ENCODE results near the gene PKD2.
A peak's percentile ranks its signal among the peaks of the same experiment; 100 is the strongest.

The PKD2 gene

DNA sequence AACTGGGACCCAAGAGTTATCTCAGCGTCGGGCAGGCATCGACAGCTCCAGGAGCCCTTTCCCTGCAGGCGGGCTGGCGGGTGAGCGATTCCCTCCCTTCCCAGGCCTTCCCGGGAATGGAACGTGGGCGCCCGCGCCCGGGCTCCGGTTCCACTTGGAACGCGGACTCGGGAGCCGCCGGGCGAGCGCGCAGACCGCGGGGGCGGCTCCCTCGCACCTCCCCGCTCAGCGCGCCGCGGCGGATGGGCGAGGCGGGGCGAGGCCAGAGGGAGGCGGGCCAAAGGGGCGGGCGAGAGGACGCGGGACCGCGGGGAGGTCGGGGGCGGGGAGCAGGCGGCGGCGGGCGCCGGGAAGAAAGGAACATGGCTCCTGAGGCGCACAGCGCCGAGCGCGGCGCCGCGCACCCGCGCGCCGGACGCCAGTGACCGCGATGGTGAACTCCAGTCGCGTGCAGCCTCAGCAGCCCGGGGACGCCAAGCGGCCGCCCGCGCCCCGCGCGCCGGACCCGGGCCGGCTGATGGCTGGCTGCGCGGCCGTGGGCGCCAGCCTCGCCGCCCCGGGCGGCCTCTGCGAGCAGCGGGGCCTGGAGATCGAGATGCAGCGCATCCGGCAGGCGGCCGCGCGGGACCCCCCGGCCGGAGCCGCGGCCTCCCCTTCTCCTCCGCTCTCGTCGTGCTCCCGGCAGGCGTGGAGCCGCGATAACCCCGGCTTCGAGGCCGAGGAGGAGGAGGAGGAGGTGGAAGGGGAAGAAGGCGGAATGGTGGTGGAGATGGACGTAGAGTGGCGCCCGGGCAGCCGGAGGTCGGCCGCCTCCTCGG is at the start of gene PKD2:
Gene PKD2 (plus strand): TSS at position 332 of the 818 bp plus-strand sequence. CDS start 99 bp downstream, at position 431.
- peak within 1 kb of the TSS; percentile 91 for H3K27ac ChIP-seq
- TF ChIP-seq, protein P1, sequence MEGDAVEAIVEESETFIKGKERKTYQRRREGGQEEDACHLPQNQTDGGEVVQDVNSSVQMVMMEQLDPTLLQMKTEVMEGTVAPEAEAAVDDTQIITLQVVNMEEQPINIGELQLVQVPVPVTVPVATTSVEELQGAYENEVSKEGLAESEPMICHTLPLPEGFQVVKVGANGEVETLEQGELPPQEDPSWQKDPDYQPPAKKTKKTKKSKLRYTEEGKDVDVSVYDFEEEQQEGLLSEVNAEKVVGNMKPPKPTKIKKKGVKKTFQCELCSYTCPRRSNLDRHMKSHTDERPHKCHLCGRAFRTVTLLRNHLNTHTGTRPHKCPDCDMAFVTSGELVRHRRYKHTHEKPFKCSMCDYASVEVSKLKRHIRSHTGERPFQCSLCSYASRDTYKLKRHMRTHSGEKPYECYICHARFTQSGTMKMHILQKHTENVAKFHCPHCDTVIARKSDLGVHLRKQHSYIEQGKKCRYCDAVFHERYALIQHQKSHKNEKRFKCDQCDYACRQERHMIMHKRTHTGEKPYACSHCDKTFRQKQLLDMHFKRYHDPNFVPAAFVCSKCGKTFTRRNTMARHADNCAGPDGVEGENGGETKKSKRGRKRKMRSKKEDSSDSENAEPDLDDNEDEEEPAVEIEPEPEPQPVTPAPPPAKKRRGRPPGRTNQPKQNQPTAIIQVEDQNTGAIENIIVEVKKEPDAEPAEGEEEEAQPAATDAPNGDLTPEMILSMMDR (conservative IDR thresholded peaks at IDR 0.05) = no peak; the same call in 1 of the 2 replicates

DNA sequence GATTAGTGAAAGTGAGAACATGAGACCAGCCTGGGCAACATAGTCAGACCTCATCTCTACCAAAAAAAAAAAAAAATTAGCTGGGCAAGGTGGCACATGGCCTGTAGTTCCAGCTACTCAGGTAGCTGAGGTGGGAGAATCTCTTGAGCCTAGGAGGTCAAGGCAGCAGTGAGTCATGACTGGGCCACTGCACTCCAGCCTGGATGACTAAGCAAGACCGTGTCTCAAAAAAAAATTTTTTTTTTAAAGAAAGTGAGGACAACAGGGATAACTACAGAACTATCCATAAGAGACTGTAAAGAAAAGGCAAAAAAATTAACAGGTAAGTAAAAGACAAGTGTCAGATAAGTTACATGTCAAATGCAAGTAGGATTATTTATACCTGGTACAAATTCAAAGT is 45.4 kb upstream of the PKD2 start:
- no peak overlapping the region for H3K27ac ChIP-seq
- TF ChIP-seq, protein P1 (conservative IDR thresholded peaks at IDR 0.05) = no peak

DNA sequence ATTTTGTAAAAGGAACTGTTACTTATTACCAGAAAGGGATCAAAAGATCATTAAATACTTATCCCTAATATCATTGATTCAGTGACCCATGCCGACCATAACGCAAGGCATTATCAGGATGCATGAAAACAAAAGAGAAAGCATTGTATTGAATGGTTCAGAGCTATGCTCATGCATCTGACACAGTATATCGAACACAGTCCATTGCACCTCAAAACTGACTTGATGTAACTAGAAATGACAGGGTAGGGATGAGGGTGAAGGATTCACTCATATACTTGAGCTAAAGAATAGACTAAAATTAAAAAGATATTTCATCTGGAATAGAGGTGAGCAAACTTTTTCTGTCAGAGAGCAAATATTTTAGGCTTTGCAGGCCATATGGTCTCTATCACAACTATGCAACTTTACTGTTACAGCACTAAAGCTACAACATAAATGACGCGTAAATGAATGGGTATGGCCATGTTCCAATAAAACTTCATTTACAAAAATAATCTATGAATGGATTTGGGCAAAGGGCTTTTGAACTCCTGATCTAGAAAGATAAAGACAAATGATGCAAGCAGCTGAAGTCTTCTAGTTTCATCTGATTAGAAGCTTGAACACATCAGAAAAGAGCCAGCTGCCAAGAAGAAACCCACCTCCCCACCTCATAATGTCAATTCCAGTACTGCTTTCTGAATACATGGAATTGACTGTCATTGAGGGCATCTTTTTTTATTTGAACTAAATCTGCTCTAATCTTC is 44.9 kb upstream of the PKD2 start:
- H3K27ac ChIP-seq = no peak overlapping the region
- TF ChIP-seq, protein P1 (conservative IDR thresholded peaks at IDR 0.05) = no peak

DNA sequence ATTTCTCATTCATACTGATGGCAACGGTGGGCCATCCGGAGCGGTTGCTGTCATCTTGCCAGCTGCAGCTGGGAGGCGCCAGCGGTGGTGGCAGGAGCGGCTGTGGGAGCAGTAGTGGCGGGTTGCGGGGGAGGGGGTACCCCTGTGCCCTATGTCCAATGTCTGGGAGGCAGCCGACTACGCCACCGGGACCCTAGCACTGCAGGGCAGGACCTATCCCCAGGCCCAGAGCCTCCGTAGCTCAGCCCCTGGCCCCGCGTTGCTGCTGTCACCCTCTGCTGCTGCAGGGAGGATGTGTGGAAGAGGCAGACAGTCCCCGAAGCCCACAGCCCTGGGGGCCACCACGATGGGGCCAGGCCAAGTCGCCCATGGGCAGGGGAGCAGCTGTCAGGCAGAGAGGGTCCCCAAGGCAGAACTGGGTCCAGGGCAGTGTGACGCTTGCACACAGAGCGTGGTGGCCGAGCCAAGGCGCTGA is 41.9 kb upstream of the PKD2 start:
- H3K27ac ChIP-seq = no peak overlapping the region
- TF ChIP-seq, protein P1 (conservative IDR thresholded peaks at IDR 0.05) = no peak

DNA sequence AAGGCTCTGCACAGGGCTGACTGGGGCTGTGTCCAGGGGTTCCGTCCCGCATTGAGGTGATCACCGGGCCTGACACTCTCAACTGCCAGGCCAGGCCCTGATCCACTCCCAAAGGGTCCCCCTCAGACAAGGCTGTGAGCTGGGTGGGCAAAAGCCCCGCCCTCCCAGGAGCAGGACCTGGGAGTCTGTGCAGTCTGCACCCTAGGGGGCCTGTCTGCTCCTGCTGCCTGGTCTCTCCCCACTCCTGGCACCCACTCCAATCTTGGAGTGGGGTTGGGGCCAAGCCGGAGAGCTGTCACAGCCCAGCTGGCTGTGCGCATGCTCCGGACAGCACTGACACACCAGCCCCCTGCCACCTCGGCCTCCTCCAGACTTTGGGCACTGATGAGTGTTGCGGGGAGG is 41.3 kb upstream of the PKD2 start:
- TF ChIP-seq, protein P1 (conservative IDR thresholded peaks at IDR 0.05) = no peak
- H3K27ac ChIP-seq = no peak overlapping the region

DNA sequence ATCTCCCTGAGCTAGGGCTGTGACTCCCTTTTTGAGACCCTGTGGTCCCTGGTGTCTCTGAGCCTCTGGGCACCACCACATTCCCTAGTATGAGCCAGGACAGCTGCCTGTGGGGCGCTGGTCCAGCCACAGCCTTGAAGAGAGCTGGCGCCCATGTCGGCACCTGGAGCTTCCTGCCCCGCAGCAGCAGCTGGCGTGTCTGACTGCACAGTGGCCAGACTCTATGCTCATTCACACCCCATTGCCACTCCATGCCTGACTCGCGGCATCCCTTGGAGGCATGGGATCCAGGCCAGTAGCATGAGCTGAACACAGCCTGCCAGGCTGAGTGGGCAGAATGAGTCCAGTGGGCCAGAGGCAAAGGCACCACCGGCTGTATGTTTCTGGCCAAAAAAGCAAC is 40.2 kb upstream of the PKD2 start:
- TF ChIP-seq, protein P1 (conservative IDR thresholded peaks at IDR 0.05) = no peak
- no peak overlapping the region for H3K27ac ChIP-seq

DNA sequence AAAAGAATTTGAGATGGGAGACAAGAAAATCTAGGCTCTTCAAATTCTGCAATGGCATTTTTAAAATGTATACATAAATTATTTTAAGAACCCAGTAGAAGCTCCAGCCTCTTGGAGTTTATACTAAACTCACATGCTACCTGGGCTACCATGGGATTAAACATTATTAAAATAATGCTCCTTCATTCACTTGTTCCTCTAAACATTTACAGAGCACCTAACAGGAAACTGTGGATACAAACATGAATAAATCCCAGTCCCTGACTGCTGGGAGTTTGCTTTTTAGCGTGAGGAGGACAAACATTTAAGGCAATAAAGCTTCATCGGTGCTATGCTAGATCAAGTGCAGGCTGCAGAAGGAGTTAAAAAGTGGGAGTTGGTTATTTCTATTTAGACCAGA is 37.3 kb upstream of the PKD2 start:
- TF ChIP-seq, protein P1 (conservative IDR thresholded peaks at IDR 0.05) = no peak
- no peak overlapping the region for H3K27ac ChIP-seq
